SKM-1 (cell line): Measurements from ENCODE around the gene VSTM1.
"Not testable (repeated sequence)": the region's sequence is repeated elsewhere in the genome, so short reads cannot be mapped to it uniquely, and the experiment has no call there.

ENCODE experiments used
- DNase-seq: peaks from one replicate; lab custom pipeline; 2025; ENCODE audit not compliant: unreplicated experiment; lab: John Stamatoyannopoulos, UW

VSTM1 gene

GRCh38 chr19:54074851-54075250, 11.2 kb upstream of the VSTM1 start:
- no peak for DNase-seq

GRCh38 chr19:54073829-54074228, 10.1 kb upstream of the VSTM1 start:
- no peak for DNase-seq

- DNase-seq: no peak
These were observed 5.8 kb upstream of the VSTM1 start for GRCh38 chr19:54069470-54069869.

GRCh38 chr19:54062643-54063042, 1.1 kb downstream of the VSTM1 start:
- peak; percentile 54 for DNase-seq

GRCh38 chr19:54047616-54048015, 16.1 kb downstream of the VSTM1 start:
- DNase-seq: no peak

- DNase-seq: no peak
These were observed 17.9 kb downstream of the VSTM1 start for GRCh38 chr19:54045771-54046170.

GRCh38 chr19:54042989-54043388, 20.7 kb downstream of the VSTM1 start:
- no peak for DNase-seq

GRCh38 chr19:54041969-54042606, 21.6 kb downstream of the VSTM1 start:
- DNase-seq: no peak

GRCh38 chr19:54040003-54040402, 23.7 kb downstream of the VSTM1 start:
- DNase-seq: no peak

GRCh38 chr19:54036542-54036941, 27.2 kb downstream of the VSTM1 start:
- not testable (repeated sequence) for DNase-seq

GRCh38 chr19:54035215-54036178, 28.2 kb downstream of the VSTM1 start:
- no peak for DNase-seq

GRCh38 chr19:54030895-54031586, 32.7 kb downstream of the VSTM1 start:
- DNase-seq: no peak

GRCh38 chr19:54029930-54030490, 33.7 kb downstream of the VSTM1 start:
- no peak for DNase-seq

- no peak for DNase-seq
These were observed 34.4 kb downstream of the VSTM1 start for GRCh38 chr19:54029301-54029700.

- no peak for DNase-seq
These were observed 37.0 kb downstream of the VSTM1 start for GRCh38 chr19:54026656-54027055.

- no peak for DNase-seq
These were observed 39.0 kb downstream of the VSTM1 start for GRCh38 chr19:54024660-54025059.

- no peak for DNase-seq
These were observed 40.5 kb downstream of the VSTM1 start for GRCh38 chr19:54023191-54023590.

GRCh38 chr19:54021932-54022331, 41.8 kb downstream of the VSTM1 start:
- DNase-seq: no peak

GRCh38 chr19:54021363-54021762, 42.3 kb downstream of the VSTM1 start:
- no peak for DNase-seq

GRCh38 chr19:54017261-54017660, 46.4 kb downstream of the VSTM1 start:
- DNase-seq: no peak

- DNase-seq: no peak
These were observed 48.7 kb downstream of the VSTM1 start for GRCh38 chr19:54014920-54015560.
